ACC112 (cell line): ENCODE measurements around the gene TFAP2E.

Source experiments
- H2AFZ ChIP-seq: fragments of 200-600 bp; sonication (generic); one replicate; pipeline ENCODE4 v1.6.0; 2017; ENCODE audit warnings: antibody characterized with exemption, low read length; ENCODE audit not compliant: unreplicated experiment
- H3K27ac ChIP-seq: fragments of 200-600 bp; sonication (generic); 2 replicates; pipeline ENCODE4 v1.5.1; 2014; ENCODE audit warnings: low read depth, mild to moderate bottlenecking, antibody characterized with exemption, low read length, moderate library complexity
- H3K27me3 ChIP-seq: fragments of 200-600 bp; sonication (generic); 2 replicates; pipeline ENCODE4 v1.6.1; 2014; ENCODE audit warnings: mild to moderate bottlenecking, antibody characterized with exemption, low read length, moderate library complexity, mixed read lengths; ENCODE audit not compliant: insufficient read depth
- H3K36me3 ChIP-seq: fragments of 200-600 bp; sonication (generic); 2 replicates; pipeline ENCODE4 v1.6.1; 2016; ENCODE audit warnings: mild to moderate bottlenecking, antibody characterized with exemption, low read length, moderate library complexity, mixed read lengths; ENCODE audit not compliant: insufficient read depth
- H3K4me1 ChIP-seq: fragments of 200-600 bp; sonication (generic); one replicate; pipeline ENCODE4 v1.6.1; 2016; ENCODE audit warnings: low read length, mixed read lengths; ENCODE audit not compliant: insufficient read depth, unreplicated experiment, control insufficient read depth
- H3K4me3 ChIP-seq: fragments of 200-600 bp; sonication (generic); 2 replicates; pipeline ENCODE4 v1.5.1; 2014; ENCODE audit warnings: mild to moderate bottlenecking, low read depth, low read length
- H3K79me2 ChIP-seq: fragments of 200-600 bp; sonication (generic); one replicate; pipeline ENCODE4 v1.6.0; 2016; ENCODE audit warnings: low read length; ENCODE audit not compliant: control insufficient read depth, unreplicated experiment, insufficient read depth

Gene TFAP2E

DNA sequence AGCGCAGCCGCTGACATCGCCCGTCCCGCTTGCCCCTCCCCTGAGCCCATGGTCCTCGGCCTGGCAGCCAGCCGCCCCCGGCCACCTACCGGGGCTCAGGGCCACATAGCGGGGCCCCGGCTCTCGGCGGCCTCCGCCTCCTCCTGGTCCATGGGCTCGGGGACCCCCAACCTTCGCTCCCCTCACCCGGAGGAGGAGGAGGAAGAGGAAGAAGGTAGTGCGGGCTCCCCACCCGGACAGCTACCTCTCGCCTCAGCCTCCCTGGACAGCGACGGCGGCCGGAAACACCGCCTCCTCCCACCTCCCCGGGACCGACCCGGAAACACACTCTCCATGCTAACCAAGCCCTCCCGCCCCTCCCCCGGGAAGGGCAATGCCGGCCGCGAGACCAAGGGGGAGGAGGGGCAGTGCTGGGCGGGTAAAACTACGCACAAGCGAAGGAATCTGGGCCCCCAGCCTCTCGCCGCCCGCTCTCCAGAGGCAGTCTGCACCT is 15.9 kb upstream of the TFAP2E start, which contains the start of gene KIAA0319L:
TSS of gene KIAA0319L (minus strand) at position 286 of the 493 bp plus-strand sequence. CDS start 2,912 bp downstream, outside the sequence.
- Histone ChIP-seq H3K79me2 (peaks cover 40% of the 10 kb centered on the region), H3K4me1 (peaks cover 39% of the 10 kb centered on the region), H2AFZ (peak within 1 kb of the TSS; percentile 60), H3K36me3 (peaks cover 4% of the 10 kb centered on the region; the same call in 1 of the 2 replicates), H3K27me3 (no peaks in the 10 kb centered on the region), H3K4me3 (peak within 1 kb of the TSS; percentile 94), H3K27ac (peak within 1 kb of the TSS; percentile 77)

GRCh38 chr1:35557611-35558373 is 15.3 kb upstream of the TFAP2E start, which contains the start of gene NCDN:
Gene NCDN (plus strand): TSS chr1:35557799. CDS start chr1:35558191, 392 bp downstream.
- peak within 1 kb of the TSS; percentile 60 for H2AFZ ChIP-seq
- no peaks in the 10 kb centered on the region for H3K27me3 ChIP-seq
- H3K4me1 ChIP-seq = peaks cover 39% of the 10 kb centered on the region
- H3K27ac ChIP-seq = peak within 1 kb of the TSS; percentile 77
- peak within 1 kb of the TSS; percentile 94 for H3K4me3 ChIP-seq
- H3K36me3 ChIP-seq = no peaks in the 10 kb centered on the region; the same call in 1 of the 2 replicates
- peaks cover 40% of the 10 kb centered on the region for H3K79me2 ChIP-seq

- Histone ChIP-seq H3K27me3 (no peaks in the 10 kb centered on the region), H3K4me1 (peaks cover 38% of the 10 kb centered on the region), H3K79me2 (peaks cover 35% of the 10 kb centered on the region), H3K27ac (no peak overlapping the region), H3K4me3 (peak overlapping the region; percentile 94), H3K36me3 (no peaks in the 10 kb centered on the region; the same call in 1 of the 2 replicates), H2AFZ (no peak overlapping the region)
Measured at GRCh38 chr1:35558374-35559316, 14.5 kb upstream of the TFAP2E start.

- H3K27ac ChIP-seq = no peak overlapping the region
- peak overlapping the region; percentile 94 for H3K4me3 ChIP-seq
- no peaks in the 10 kb centered on the region; the same call in 1 of the 2 replicates for H3K36me3 ChIP-seq
- H3K79me2 ChIP-seq = peaks cover 31% of the 10 kb centered on the region
- H3K27me3 ChIP-seq = no peaks in the 10 kb centered on the region
- peaks cover 32% of the 10 kb centered on the region for H3K4me1 ChIP-seq
- H2AFZ ChIP-seq = no peak overlapping the region
Measured at GRCh38 chr1:35559317-35559944, 13.7 kb upstream of the TFAP2E start.

DNA sequence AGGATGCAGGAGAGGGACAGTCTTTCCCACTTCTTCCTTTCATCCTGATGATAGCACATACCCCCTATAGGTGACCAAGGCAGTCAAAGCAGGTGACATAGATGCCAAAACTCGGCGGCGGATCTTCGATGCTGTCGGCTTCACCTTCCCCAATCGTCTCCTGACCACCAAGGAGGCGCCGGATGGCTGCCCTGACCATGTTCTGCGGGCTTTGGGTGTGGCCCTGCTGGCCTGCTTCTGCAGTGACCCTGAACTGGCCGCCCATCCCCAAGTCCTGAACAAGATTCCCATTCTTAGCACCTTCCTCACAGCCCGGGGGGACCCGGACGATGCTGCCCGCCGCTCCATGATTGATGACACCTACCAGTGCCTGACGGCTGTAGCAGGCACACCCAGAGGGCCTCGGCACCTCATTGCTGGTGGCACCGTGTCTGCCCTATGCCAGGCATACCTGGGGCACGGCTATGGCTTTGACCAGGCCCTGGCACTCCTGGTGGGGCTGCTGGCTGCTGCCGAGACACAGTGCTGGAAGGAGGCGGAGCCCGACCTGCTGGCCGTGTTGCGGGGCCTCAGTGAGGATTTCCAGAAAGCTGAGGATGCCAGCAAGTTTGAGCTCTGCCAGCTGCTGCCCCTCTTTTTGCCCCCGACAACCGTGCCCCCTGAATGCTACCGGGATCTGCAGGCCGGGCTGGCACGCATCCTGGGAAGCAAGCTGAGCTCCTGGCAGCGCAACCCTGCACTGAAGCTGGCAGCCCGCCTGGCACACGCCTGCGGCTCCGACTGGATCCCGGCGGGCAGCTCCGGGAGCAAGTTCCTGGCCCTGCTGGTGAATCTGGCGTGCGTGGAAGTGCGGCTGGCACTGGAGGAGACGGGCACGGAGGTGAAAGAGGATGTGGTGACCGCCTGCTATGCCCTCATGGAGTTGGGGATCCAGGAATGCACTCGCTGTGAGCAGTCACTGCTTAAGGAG is 12.6 kb upstream of the TFAP2E start:
- H3K4me1 ChIP-seq = peaks cover 21% of the 10 kb centered on the region

GRCh38 chr1:35561297-35561971 is 11.7 kb upstream of the TFAP2E start:
- Histone ChIP-seq H3K4me1 (peaks cover 12% of the 10 kb centered on the region), H3K79me2 (peaks cover 16% of the 10 kb centered on the region), H3K4me3 (no peak overlapping the region), H2AFZ (no peak overlapping the region), H3K27ac (no peak overlapping the region), H3K36me3 (no peaks in the 10 kb centered on the region; the same call in 1 of the 2 replicates), H3K27me3 (no peaks in the 10 kb centered on the region)

More for the DNA sequence above, 12.6 kb upstream of the TFAP2E start:
- Histone ChIP-seq H2AFZ (no peak overlapping the region), H3K27ac (no peak overlapping the region), H3K79me2 (peaks cover 21% of the 10 kb centered on the region), H3K27me3 (no peaks in the 10 kb centered on the region), H3K36me3 (no peaks in the 10 kb centered on the region; the same call in 1 of the 2 replicates), H3K4me3 (no peak overlapping the region)

DNA sequence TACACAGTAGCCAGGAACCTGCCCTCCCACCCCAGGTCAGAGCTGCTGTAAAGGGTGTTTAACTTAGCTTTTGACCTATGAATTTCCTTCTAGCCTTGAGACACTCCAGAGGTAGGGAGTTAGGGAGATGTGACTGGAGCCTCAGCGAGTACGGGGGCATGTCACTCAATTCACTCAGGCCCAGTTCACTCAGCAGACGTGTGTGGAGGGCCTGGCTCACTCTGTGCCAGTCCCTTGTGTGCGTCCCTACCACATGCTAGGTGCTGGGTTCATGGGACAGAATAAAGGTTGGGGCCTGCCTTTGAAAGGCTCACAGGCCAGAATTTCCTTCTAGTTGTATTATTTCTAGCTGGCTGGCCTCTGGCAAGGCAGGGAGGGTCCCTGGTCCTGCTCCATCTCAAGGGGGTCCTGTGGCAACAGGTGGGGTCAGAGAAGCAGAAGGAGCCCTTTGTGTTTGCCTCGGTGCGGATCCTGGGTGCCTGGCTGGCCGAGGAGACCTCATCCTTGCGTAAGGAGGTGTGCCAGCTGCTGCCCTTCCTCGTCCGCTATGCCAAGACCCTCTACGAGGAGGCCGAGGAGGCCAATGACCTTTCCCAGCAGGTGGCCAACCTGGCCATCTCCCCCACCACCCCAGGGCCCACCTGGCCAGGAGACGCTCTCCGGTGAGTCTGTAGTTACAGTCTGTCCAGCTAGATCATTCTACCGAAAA is 11.0 kb upstream of the TFAP2E start:
- Histone ChIP-seq H3K36me3 (no peaks in the 10 kb centered on the region; the same call in 1 of the 2 replicates), H3K4me1 (peaks cover 10% of the 10 kb centered on the region), H3K4me3 (no peak overlapping the region), H3K27ac (no peak overlapping the region), H2AFZ (no peak overlapping the region), H3K79me2 (peaks cover 12% of the 10 kb centered on the region), H3K27me3 (no peaks in the 10 kb centered on the region)

DNA sequence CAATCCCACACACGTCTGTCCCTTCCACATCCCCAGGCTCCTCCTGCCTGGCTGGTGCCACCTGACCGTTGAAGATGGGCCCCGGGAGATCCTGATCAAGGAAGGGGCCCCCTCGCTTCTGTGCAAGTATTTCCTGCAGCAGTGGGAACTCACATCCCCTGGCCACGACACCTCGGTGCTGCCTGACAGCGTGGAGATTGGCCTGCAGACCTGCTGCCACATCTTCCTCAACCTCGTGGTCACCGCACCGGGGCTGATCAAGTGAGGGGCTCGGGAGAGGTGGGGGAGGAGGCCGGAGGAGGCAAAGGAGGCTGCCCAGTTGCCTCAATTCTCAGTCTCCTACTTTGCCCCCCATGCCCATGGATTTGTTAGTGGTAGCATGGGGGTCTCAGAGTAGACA is 9.9 kb upstream of the TFAP2E start:
- Histone ChIP-seq H3K79me2 (peaks cover 9% of the 10 kb centered on the region), H3K27ac (no peak overlapping the region), H3K4me3 (no peak overlapping the region), H3K27me3 (no peaks in the 10 kb centered on the region), H3K36me3 (no peaks in the 10 kb centered on the region; the same call in 1 of the 2 replicates), H3K4me1 (peaks cover 10% of the 10 kb centered on the region), H2AFZ (no peak overlapping the region)
